ENCODE measurements around the gene BBX. TPM values are rescaled to one million over a fixed set of nuclear protein-coding genes. Genes with fewer than 3 reads are reported as not detected.

Gene BBX
- total RNA-seq, 1 donor from 2014 or later: 39.5 TPM

GRCh38 chr3:107632576-107632975, 109.8 kb downstream of the BBX start:
- intact Hi-C loops (cut with DNase I): no loop called here
- TF ChIP-seq POLR2A (IDR thresholded peaks at IDR 0.05): no peak
- no peak for TF ChIP-seq CTCF (IDR thresholded peaks at IDR 0.05)
- no peak for TF ChIP-seq POLR2AphosphoS5 (IDR thresholded peaks at IDR 0.05; ENCODE audit: insufficient read depth in 1 of 2, low read depth in 1 of 2)
- Histone ChIP-seq H3K36me3 (no peaks in the 10 kb centered on the region), H3K4me3 (no peak overlapping the region), H3K27ac (no peak overlapping the region), H3K9me3 (no peaks in the 10 kb centered on the region), H3K4me1 (peaks cover 8% of the 10 kb centered on the region), H3K27me3 (no peaks in the 10 kb centered on the region)
- no peak for DNase-seq (ENCODE audit: extremely low spot score in 2 of 2)

- H3K4me3 ChIP-seq: no peak overlapping the region
- no peaks in the 10 kb centered on the region for H3K27me3 ChIP-seq
- intact Hi-C loops (cut with DNase I): no loop called here
- no peak for TF ChIP-seq POLR2AphosphoS5 (IDR thresholded peaks at IDR 0.05; ENCODE audit: insufficient read depth in 1 of 2, low read depth in 1 of 2)
- no peak for TF ChIP-seq CTCF (IDR thresholded peaks at IDR 0.05)
- no peak for TF ChIP-seq POLR2A (IDR thresholded peaks at IDR 0.05)
- H3K9me3 ChIP-seq: no peaks in the 10 kb centered on the region
- no peak overlapping the region for H3K27ac ChIP-seq
- DNase-seq (ENCODE audit: extremely low spot score in 2 of 2): no peak
- H3K4me1 ChIP-seq: peaks cover 8% of the 10 kb centered on the region
- no peaks in the 10 kb centered on the region for H3K36me3 ChIP-seq
Measured at GRCh38 chr3:107633327-107634098, 110.8 kb downstream of the BBX start.

GRCh38 chr3:107634099-107634489, 111.3 kb downstream of the BBX start:
- Histone ChIP-seq H3K4me3 (no peak overlapping the region), H3K27me3 (no peaks in the 10 kb centered on the region), H3K4me1 (peaks cover 8% of the 10 kb centered on the region), H3K36me3 (no peaks in the 10 kb centered on the region), H3K9me3 (no peaks in the 10 kb centered on the region), H3K27ac (no peak overlapping the region)
- TF ChIP-seq POLR2AphosphoS5 (IDR thresholded peaks at IDR 0.05; ENCODE audit: insufficient read depth in 1 of 2, low read depth in 1 of 2): no peak
- no peak for TF ChIP-seq POLR2A (IDR thresholded peaks at IDR 0.05)
- no peak for TF ChIP-seq CTCF (IDR thresholded peaks at IDR 0.05)
- DNase-seq (ENCODE audit: extremely low spot score in 2 of 2): no peak
- intact Hi-C loops (cut with DNase I): no loop called here

GRCh38 chr3:107637416-107638183, 114.8 kb downstream of the BBX start:
- Histone ChIP-seq H3K9me3 (no peaks in the 10 kb centered on the region), H3K4me3 (no peak overlapping the region), H3K27ac (no peak overlapping the region), H3K4me1 (no peaks in the 10 kb centered on the region), H3K36me3 (no peaks in the 10 kb centered on the region), H3K27me3 (no peaks in the 10 kb centered on the region)
- intact Hi-C loops (cut with DNase I): no loop called here
- TF ChIP-seq POLR2A (IDR thresholded peaks at IDR 0.05): no peak
- no peak for TF ChIP-seq CTCF (IDR thresholded peaks at IDR 0.05)
- TF ChIP-seq POLR2AphosphoS5 (IDR thresholded peaks at IDR 0.05; ENCODE audit: insufficient read depth in 1 of 2, low read depth in 1 of 2): no peak
- no peak for DNase-seq (ENCODE audit: extremely low spot score in 2 of 2)

Data from vagina (tissue), 2 donors.